Esophagus squamous epithelium (tissue), 5 donors: ENCODE measurements around the gene PRR14. TPM values are rescaled to one million over a fixed set of nuclear protein-coding genes. Genes with fewer than 3 reads are reported as not detected.

Experiments used
- DNase-seq: peaks from one replicate; lab custom pipeline; 2025; lab: John Stamatoyannopoulos, UW
- H3K27ac ChIP-seq, 4 donors: fragments of 200-600 bp; sonication (generic); one replicate each; pipeline ENCODE4 v1.5.1; 2016 to 2019; ENCODE audit warnings: mild to moderate bottlenecking in 1 of 4
- H3K27me3 ChIP-seq, 4 donors: fragments of 200-600 bp; sonication (generic); 1 replicate in 3 of 4; 2 replicates in 1 of 4; pipeline versions ENCODE4 v1.5.1 to v1.6.0; 2017 to 2021; ENCODE audit warnings: antibody characterized with exemption in 1 of 4
- H3K36me3 ChIP-seq, 3 donors: fragments of 200-600 bp; sonication (generic); one replicate each; pipeline ENCODE4 v1.5.1; 2016 to 2019
- H3K4me1 ChIP-seq, 3 donors: fragments of 200-600 bp; sonication (generic); one replicate each; pipeline ENCODE4 v1.5.1; 2017 to 2019
- H3K4me3 ChIP-seq, 4 donors: fragments of 200-600 bp; sonication (generic); 1 replicate in 3 of 4; 2 replicates in 1 of 4; pipeline ENCODE4 v1.5.1; 2016 to 2019; ENCODE audit warnings: mild to moderate bottlenecking in 2 of 4, moderate library complexity in 1 of 4
- H3K9me3 ChIP-seq, 3 donors: fragments of 200-600 bp; sonication (generic); one replicate each; pipeline ENCODE4 v1.5.1; 2016 to 2019
- POLR2A ChIP-seq, 4 donors: fragments of 450-650 bp; IDR thresholded peaks; one replicate each; pipeline ENCODE4 v1.6.1; 2017; ENCODE audit warnings: antibody characterized with exemption in 4 of 4, mild to moderate bottlenecking in 4 of 4, moderate library complexity in 3 of 4
- WGBS, 2 donors: methylation state at CpG; one replicate each; pipeline ENCODE4 v1.1.5; 2018; 5-methylcytosine and 5-hydroxymethylcytosine counted together
- intact Hi-C: fragments of 100-400 bp; cut with DNase I; formaldehyde crosslinking; loops from one replicate; pipeline ENCODE4 v1.15.0; 2022
- total RNA-seq, 4 donors: library from RNA; depleted of rRNA; stranded (reverse); fragments of >200 nt; gene quantifications; one replicate each; pipeline ENCODE4 v1.1.0, GENCODE V29; 2016
- TF ChIP-seq, protein P1 (sequence below), 6 experiments: fragments of 450-650 bp in 4 of 6; fragments of 200-600 bp in 2 of 6; sonication (generic) in 2 of 6; IDR thresholded peaks; one replicate each; pipeline ENCODE4 v1.5.1; 2016 to 2019; ENCODE audit warnings: antibody characterized with exemption in 6 of 6, mild to moderate bottlenecking in 4 of 6, moderate library complexity in 4 of 6
- donor health status: DM: yes; HTN: yes; CAD: no.

Gene PRR14
- total RNA-seq, 4 donors from 2014 or later: 16.6 to 21.8 (median 20.3) TPM

GRCh38 chr16:30666681-30667080 lies 15.9 kb downstream of the PRR14 start:
- 77 to 83% methylated on average over 3 to 4 of the region's 7 CpGs for WGBS, 2 donors
- H3K27ac ChIP-seq: no peak overlapping the region
- H3K4me1 ChIP-seq: peaks cover 7 to 36% (median 9%) of the 10 kb centered on the region in 3 donors
- TF ChIP-seq POLR2A (IDR thresholded peaks at IDR 0.05): no peak
- TF ChIP-seq, protein P1, sequence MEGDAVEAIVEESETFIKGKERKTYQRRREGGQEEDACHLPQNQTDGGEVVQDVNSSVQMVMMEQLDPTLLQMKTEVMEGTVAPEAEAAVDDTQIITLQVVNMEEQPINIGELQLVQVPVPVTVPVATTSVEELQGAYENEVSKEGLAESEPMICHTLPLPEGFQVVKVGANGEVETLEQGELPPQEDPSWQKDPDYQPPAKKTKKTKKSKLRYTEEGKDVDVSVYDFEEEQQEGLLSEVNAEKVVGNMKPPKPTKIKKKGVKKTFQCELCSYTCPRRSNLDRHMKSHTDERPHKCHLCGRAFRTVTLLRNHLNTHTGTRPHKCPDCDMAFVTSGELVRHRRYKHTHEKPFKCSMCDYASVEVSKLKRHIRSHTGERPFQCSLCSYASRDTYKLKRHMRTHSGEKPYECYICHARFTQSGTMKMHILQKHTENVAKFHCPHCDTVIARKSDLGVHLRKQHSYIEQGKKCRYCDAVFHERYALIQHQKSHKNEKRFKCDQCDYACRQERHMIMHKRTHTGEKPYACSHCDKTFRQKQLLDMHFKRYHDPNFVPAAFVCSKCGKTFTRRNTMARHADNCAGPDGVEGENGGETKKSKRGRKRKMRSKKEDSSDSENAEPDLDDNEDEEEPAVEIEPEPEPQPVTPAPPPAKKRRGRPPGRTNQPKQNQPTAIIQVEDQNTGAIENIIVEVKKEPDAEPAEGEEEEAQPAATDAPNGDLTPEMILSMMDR (IDR thresholded peaks at IDR 0.05): no peak
- H3K9me3 ChIP-seq: no peaks in the 10 kb centered on the region
- no peak for DNase-seq
- H3K36me3 ChIP-seq: peaks cover 71 to 95% (median 78%) of the 10 kb centered on the region in 3 donors
- intact Hi-C loops: no loop called here
- no peak overlapping the region for H3K4me3 ChIP-seq
- H3K27me3 ChIP-seq: no peaks in the 10 kb centered on the region

DNA sequence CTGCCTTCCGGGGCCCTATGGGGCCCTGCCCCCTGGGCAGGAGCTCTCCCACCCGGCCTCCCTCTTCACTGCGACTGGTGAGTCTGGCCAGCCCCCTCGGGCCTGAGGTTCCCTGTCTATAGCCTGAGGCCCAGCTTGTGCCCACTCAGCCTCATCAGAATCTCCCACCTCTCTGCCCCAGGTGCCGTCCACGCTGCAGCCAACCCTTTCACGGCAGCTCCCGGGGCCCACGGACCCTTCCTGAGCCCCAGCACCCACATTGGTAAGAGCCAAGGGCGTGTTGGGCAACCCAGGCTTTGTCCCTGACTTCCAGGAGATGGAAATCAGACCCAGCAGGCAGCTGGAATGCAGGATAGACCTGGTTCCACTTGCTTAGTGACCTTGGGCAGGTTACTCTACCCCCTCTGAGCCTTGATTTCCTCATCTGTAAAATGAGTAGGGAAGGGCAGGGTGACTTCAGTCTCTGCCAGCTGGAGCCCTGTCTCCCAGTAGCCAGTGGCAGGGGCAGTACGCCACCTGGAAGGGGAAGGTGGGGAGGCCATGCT lies 16.7 kb downstream of the PRR14 start:
- no peak overlapping the region for H3K27ac ChIP-seq
- intact Hi-C loops: no loop called here
- H3K4me3 ChIP-seq: no peak overlapping the region
- H3K9me3 ChIP-seq: no peaks in the 10 kb centered on the region
- no peaks in the 10 kb centered on the region for H3K27me3 ChIP-seq
- DNase-seq: no peak
- WGBS, 2 donors: 93% methylated on average over 5 of the region's 11 CpGs; no CpG with 5 or more reads in 1 of the 2 donors
- TF ChIP-seq POLR2A (IDR thresholded peaks at IDR 0.05): no peak
- TF ChIP-seq, protein P1 (IDR thresholded peaks at IDR 0.05): no peak
- peaks cover 0 to 28% (median 9%) of the 10 kb centered on the region in 3 donors for H3K4me1 ChIP-seq
- peaks cover 71 to 88% (median 74%) of the 10 kb centered on the region in 3 donors for H3K36me3 ChIP-seq

DNA sequence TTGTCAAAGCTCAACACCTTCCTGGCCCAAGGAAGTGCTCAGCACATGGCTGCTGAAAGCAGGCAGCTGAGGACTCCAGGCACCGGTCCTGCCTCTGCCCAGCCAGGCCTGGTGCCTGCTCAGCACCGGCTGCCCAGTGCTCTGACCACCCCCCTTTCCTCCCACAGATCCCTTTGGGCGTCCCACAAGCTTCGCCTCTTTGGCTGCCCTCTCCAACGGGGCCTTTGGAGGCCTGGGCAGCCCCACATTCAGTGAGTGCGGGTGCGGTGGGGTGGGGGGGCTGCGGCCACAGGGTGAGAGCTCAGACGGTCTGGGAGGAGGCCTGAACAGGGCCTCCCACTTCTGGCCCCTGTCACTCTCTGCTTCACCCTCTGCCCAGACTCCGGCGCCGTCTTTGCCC lies 17.6 kb downstream of the PRR14 start:
- no peak for DNase-seq
- Histone ChIP-seq H3K9me3 (no peaks in the 10 kb centered on the region), H3K27ac (no peak overlapping the region), H3K27me3 (no peaks in the 10 kb centered on the region), H3K4me1 (peaks cover 0 to 19% (median under 1%) of the 10 kb centered on the region in 3 donors), H3K4me3 (no peak overlapping the region), H3K36me3 (peaks cover 61 to 78% (median 65%) of the 10 kb centered on the region in 3 donors)
- TF ChIP-seq, protein P1 (IDR thresholded peaks at IDR 0.05): no peak
- WGBS, 2 donors: 100% methylated on average over 3 of the region's 12 CpGs
- intact Hi-C loops: no loop called here

DNA sequence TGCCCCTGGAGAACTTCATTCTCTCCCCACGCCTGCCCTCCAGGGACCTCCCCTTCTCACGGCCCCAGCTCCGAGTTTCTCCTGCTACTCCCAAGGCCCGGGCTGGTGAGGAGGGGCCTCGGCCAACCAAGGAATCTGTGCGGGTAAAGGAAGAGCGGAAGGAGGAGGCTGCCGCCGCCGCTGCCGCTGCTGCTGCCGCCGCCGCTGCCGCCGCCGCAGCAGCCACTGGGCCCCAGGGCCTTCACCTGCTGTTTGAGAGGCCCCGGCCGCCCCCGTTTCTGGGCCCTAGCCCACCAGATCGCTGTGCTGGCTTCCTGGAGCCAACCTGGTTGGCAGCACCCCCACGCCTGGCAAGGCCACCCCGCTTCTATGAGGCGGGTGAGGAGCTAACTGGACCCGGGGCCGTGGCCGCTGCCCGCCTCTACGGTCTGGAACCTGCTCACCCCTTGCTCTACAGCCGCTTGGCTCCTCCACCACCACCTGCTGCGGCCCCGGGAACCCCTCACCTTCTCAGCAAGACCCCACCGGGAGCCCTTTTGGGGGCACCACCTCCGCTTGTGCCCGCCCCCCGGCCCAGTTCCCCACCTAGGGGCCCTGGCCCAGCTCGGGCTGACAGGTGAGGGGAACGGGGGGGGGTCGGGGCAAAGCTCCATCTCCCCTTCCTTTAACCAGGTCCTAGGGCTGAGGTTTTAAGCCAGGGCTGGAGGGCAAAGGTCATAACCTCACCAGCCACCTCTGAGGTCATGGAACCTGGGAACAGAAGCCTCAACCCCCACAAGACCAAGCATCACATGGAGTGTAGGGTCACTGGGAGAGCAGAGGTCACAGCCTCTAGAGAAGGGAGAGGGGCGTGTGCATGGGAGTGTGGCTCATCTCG lies 18.5 kb downstream of the PRR14 start:
- peaks cover 0 to 10% (median 0%) of the 10 kb centered on the region in 3 donors for H3K4me1 ChIP-seq
- no peaks in the 10 kb centered on the region for H3K27me3 ChIP-seq
- WGBS, 2 donors: 89 to 93% methylated on average over 9 to 13 of the region's 41 CpGs
- TF ChIP-seq, protein P1 (IDR thresholded peaks at IDR 0.05): no peak
- TF ChIP-seq POLR2A (IDR thresholded peaks at IDR 0.05): no peak
- no peak overlapping the region for H3K27ac ChIP-seq
- H3K4me3 ChIP-seq: no peak overlapping the region
- no peak for DNase-seq
- H3K9me3 ChIP-seq: no peaks in the 10 kb centered on the region
- intact Hi-C loops: no loop called here
- H3K36me3 ChIP-seq: peaks cover 57 to 69% (median 59%) of the 10 kb centered on the region in 3 donors
